CD4-positive, alpha-beta T cell treated with Interleukin-15 for 1 hour (primary cell): ENCODE results near the gene HHAT.

Experiments used
- DNase-seq: peaks from one replicate; pipeline ENCODE4 v3.0.0-alpha.2; 2020

The HHAT gene

GRCh38 chr1:210328746-210329503, at the start of gene HHAT:
Gene HHAT, plus strand, starts transcription at chr1:210328902. Its CDS starts 20,074 bp downstream, at chr1:210348976.
- DNase-seq, result peak; percentile 64

GRCh38 chr1:210280221-210280620, 48.5 kb upstream of the HHAT start:
- no peak for DNase-seq

GRCh38 chr1:210288116-210288515, 40.6 kb upstream of the HHAT start:
- DNase-seq, result no peak

- DNase-seq, result no peak
Measured at GRCh38 chr1:210289248-210289647, 39.5 kb upstream of the HHAT start.

GRCh38 chr1:210291081-210291764, 37.5 kb upstream of the HHAT start:
- no peak for DNase-seq

- no peak for DNase-seq
Measured at GRCh38 chr1:210291786-210292230, 36.9 kb upstream of the HHAT start.

- peak; percentile 19 for DNase-seq
Measured at GRCh38 chr1:210292231-210292871, 36.4 kb upstream of the HHAT start.

GRCh38 chr1:210293171-210293607, 35.5 kb upstream of the HHAT start:
- no peak for DNase-seq

- no peak for DNase-seq
Measured at GRCh38 chr1:210294999-210295745, 33.5 kb upstream of the HHAT start.

GRCh38 chr1:210296682-210297081, 32.0 kb upstream of the HHAT start:
- no peak for DNase-seq

- DNase-seq, result no peak
Measured at GRCh38 chr1:210298296-210298695, 30.4 kb upstream of the HHAT start.

- DNase-seq, result no peak
Measured at GRCh38 chr1:210298936-210299335, 29.8 kb upstream of the HHAT start.

GRCh38 chr1:210299501-210299900, 29.2 kb upstream of the HHAT start:
- no peak for DNase-seq

GRCh38 chr1:210300923-210301614, 27.6 kb upstream of the HHAT start:
- DNase-seq, result no peak

GRCh38 chr1:210301615-210302000, 27.1 kb upstream of the HHAT start:
- DNase-seq, result no peak

- DNase-seq, result no peak
Measured at GRCh38 chr1:210302501-210302900, 26.2 kb upstream of the HHAT start.

- DNase-seq, result no peak
Measured at GRCh38 chr1:210303391-210303790, 25.3 kb upstream of the HHAT start.

GRCh38 chr1:210310562-210311153, 18.0 kb upstream of the HHAT start:
- no peak for DNase-seq

GRCh38 chr1:210311726-210312493, 16.8 kb upstream of the HHAT start:
- no peak for DNase-seq

GRCh38 chr1:210313046-210313595, 15.6 kb upstream of the HHAT start:
- DNase-seq, result no peak

- DNase-seq, result no peak
Measured at GRCh38 chr1:210313921-210314320, 14.8 kb upstream of the HHAT start.
